Uterus (tissue), 4 donors: Measurements from ENCODE around the gene C1R. TPM values are rescaled to one million over a fixed set of nuclear protein-coding genes. Genes with fewer than 3 reads are reported as not detected.

Experiments
- DNase-seq, 2 donors: peaks; one replicate each; pipeline ENCODE4 v3.0.0-alpha.2; 2019 to 2020
- H3K27ac ChIP-seq, 2 donors: fragments of 200-600 bp; sonication (generic); 1 replicate in 1 of 2; 2 replicates in 1 of 2; pipeline ENCODE4 v1.5.1; 2016 to 2018
- H3K27me3 ChIP-seq, 2 donors: fragments of 200-600 bp; sonication (generic); one replicate each; pipeline ENCODE4 v1.5.1; 2018 to 2019; ENCODE audit warnings: control low read depth in 1 of 2
- H3K36me3 ChIP-seq, 2 donors: fragments of 200-600 bp; sonication (generic); one replicate each; pipeline ENCODE4 v1.5.1; 2019; ENCODE audit warnings: control low read depth in 1 of 2
- H3K4me1 ChIP-seq, 2 donors: fragments of 200-600 bp; sonication (generic); one replicate each; pipeline ENCODE4 v1.5.1; 2018 to 2019; ENCODE audit warnings: control low read depth in 1 of 2
- H3K4me3 ChIP-seq, 2 donors: fragments of 200-600 bp; sonication (generic); 1 replicate in 1 of 2; 2 replicates in 1 of 2; pipeline ENCODE4 v1.5.1; 2018 to 2019; ENCODE audit warnings: mild to moderate bottlenecking in 1 of 2
- H3K9me3 ChIP-seq, 2 donors: fragments of 200-600 bp; sonication (generic); one replicate each; pipeline ENCODE4 v1.5.1; 2019; ENCODE audit warnings: control low read depth in 1 of 2
- POLR2A ChIP-seq, 2 donors: fragments of 450-650 bp; IDR thresholded peaks; one replicate each; pipeline ENCODE4 v1.6.1; 2016; ENCODE audit warnings: antibody characterized with exemption in 2 of 2, mild to moderate bottlenecking in 1 of 2, moderate library complexity in 1 of 2
- intact Hi-C: fragments of 100-400 bp; cut with DNase I; formaldehyde crosslinking; loops from one replicate; pipeline ENCODE4 v1.15.1; 2023; ENCODE audit warnings: low total_unique reads
- total RNA-seq, 4 donors: library from RNA; depleted of rRNA in 3 of 4; stranded (reverse); fragments of >200 nt in 3 of 4; gene quantifications; one replicate each; pipeline versions ENCODE4 v1.1.0 to v1.2.4, GENCODE V29; 2014 to 2023
- TF ChIP-seq, protein P1 (sequence below), 4 experiments: fragments of 200-600 bp in 2 of 4; fragments of 450-650 bp in 2 of 4; sonication (generic) in 2 of 4; IDR thresholded peaks; one replicate each; pipeline ENCODE4 v1.5.1; 2016 to 2019; ENCODE audit warnings: antibody characterized with exemption in 4 of 4, mild to moderate bottlenecking in 2 of 4, moderate library complexity in 1 of 4
- donor health status: DM: yes; HTN: yes; CAD: no.

C1R gene
- total RNA-seq, 4 donors from 2014 or later: 128 to 571 (median 411) TPM

- peak in 1 of 2 donors; percentile 51 for DNase-seq
- TF ChIP-seq, protein P1, sequence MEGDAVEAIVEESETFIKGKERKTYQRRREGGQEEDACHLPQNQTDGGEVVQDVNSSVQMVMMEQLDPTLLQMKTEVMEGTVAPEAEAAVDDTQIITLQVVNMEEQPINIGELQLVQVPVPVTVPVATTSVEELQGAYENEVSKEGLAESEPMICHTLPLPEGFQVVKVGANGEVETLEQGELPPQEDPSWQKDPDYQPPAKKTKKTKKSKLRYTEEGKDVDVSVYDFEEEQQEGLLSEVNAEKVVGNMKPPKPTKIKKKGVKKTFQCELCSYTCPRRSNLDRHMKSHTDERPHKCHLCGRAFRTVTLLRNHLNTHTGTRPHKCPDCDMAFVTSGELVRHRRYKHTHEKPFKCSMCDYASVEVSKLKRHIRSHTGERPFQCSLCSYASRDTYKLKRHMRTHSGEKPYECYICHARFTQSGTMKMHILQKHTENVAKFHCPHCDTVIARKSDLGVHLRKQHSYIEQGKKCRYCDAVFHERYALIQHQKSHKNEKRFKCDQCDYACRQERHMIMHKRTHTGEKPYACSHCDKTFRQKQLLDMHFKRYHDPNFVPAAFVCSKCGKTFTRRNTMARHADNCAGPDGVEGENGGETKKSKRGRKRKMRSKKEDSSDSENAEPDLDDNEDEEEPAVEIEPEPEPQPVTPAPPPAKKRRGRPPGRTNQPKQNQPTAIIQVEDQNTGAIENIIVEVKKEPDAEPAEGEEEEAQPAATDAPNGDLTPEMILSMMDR (IDR thresholded peaks at IDR 0.05): peak; percentile 74 to 84 (median 76)
- no peak for TF ChIP-seq POLR2A (IDR thresholded peaks at IDR 0.05)
- Histone ChIP-seq H3K27ac (peak overlapping the region; percentile 25 to 38), H3K36me3 (no peaks in the 10 kb centered on the region), H3K4me3 (no peak overlapping the region), H3K9me3 (no peaks in the 10 kb centered on the region), H3K4me1 (no peaks in the 10 kb centered on the region), H3K27me3 (no peaks in the 10 kb centered on the region)
- intact Hi-C loops: loop anchor here (10.0 kb wide), 1 partner anchor 169 kb away; the partner anchor contains the start of genes C12orf57 and RNU7-1
These were observed 21.2 kb upstream of the C1R start for GRCh38 chr12:7113389-7113871.

DNA sequence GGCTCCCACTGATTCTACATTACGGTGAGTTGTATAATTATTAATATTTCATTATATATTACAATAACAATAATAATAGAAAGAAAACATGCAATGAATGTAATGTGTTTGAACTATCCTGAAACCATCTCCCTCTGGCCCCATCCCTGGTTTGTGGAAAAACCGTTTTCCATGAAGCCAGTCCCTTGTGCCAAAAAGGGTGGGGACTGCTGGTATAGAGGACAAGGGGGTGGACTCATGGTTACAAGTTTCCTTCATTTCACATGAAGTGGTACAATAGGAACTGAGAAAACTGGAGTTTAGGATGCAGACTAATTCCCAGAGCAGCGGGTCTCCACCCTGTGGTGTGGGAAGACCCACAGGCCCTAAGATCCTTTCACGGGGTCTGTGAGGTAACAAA, 19.8 kb upstream of the C1R start:
- H3K27ac ChIP-seq: no peak overlapping the region
- DNase-seq: no peak
- intact Hi-C loops: loop anchor here (10.0 kb wide), 1 partner anchor 167 kb away; the partner anchor contains the start of genes C12orf57 and RNU7-1
- H3K4me3 ChIP-seq: no peak overlapping the region
- peaks cover 0 to 3% of the 10 kb centered on the region in 2 donors for H3K4me1 ChIP-seq
- no peaks in the 10 kb centered on the region for H3K27me3 ChIP-seq
- H3K36me3 ChIP-seq: no peaks in the 10 kb centered on the region
- TF ChIP-seq, protein P1 (IDR thresholded peaks at IDR 0.05): no peak
- no peak for TF ChIP-seq POLR2A (IDR thresholded peaks at IDR 0.05)
- no peaks in the 10 kb centered on the region for H3K9me3 ChIP-seq

- H3K4me1 ChIP-seq: peaks cover 0 to 3% of the 10 kb centered on the region in 2 donors
- intact Hi-C loops: loop anchor here (10.0 kb wide), 1 partner anchor 166 kb away; the partner anchor contains the start of genes C12orf57 and RNU7-1
- no peak for DNase-seq
- no peak overlapping the region for H3K4me3 ChIP-seq
- no peaks in the 10 kb centered on the region for H3K27me3 ChIP-seq
- TF ChIP-seq, protein P1 (IDR thresholded peaks at IDR 0.05): no peak
- TF ChIP-seq POLR2A (IDR thresholded peaks at IDR 0.05): no peak
- H3K36me3 ChIP-seq: no peaks in the 10 kb centered on the region
- H3K27ac ChIP-seq: no peak overlapping the region
- no peaks in the 10 kb centered on the region for H3K9me3 ChIP-seq
These were observed 18.4 kb upstream of the C1R start for GRCh38 chr12:7110661-7111060.

DNA sequence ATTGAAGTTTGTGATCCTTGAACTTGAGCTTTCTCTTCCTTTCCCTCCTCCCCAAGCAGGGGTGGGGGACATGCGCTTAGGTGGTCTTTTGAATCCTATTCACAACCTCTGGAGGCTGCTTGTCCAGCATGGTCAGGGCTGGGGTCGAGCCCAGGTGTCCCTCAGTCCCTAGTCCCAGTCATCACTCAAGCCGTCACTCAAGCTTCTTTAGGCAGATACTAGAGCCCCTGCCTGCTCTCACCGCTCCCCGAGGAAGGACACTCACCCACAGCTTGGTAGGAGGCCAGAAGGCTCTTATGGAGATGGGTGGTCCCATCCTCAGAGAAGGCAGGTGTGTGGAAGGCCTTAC, 17.3 kb upstream of the C1R start:
- Histone ChIP-seq H3K9me3 (no peaks in the 10 kb centered on the region), H3K4me3 (peak overlapping the region in 1 of 2 donors; percentile 70), H3K27ac (peak overlapping the region; percentile 96 to 98), H3K4me1 (peaks cover 0 to 3% of the 10 kb centered on the region in 2 donors), H3K27me3 (no peaks in the 10 kb centered on the region), H3K36me3 (no peaks in the 10 kb centered on the region)
- intact Hi-C loops: loop anchor here (5.0 kb wide), 1 partner anchor 47 kb away; the partner anchor contains the start of gene C1S
- no peak for DNase-seq
- TF ChIP-seq POLR2A (IDR thresholded peaks at IDR 0.05): no peak
- TF ChIP-seq, protein P1 (IDR thresholded peaks at IDR 0.05): no peak

- H3K27me3 ChIP-seq: no peaks in the 10 kb centered on the region
These were observed 16.7 kb upstream of the C1R start, which contains the start of gene C1RL for GRCh38 chr12:7108796-7109571. C1RL (minus strand) TSS chr12:7109214; CDS start chr12:7109180, 34 bp downstream.

More at GRCh38 chr12:7108796-7109571, 16.7 kb upstream of the C1R start, which contains the start of gene C1RL:
- peak; percentile 96 to 97 for DNase-seq
- TF ChIP-seq POLR2A (IDR thresholded peaks at IDR 0.05): peak; percentile 28 to 49
- TF ChIP-seq, protein P1 (IDR thresholded peaks at IDR 0.05): peak; percentile 94 to 99 (median 98)
- no peaks in the 10 kb centered on the region for H3K9me3 ChIP-seq
- peak within 1 kb of the TSS; percentile 96 to 98 for H3K27ac ChIP-seq
- H3K36me3 ChIP-seq: no peaks in the 10 kb centered on the region
- peak within 1 kb of the TSS; percentile 63 to 70 for H3K4me3 ChIP-seq
- intact Hi-C loops: loop anchor here (5.0 kb wide), 1 partner anchor 47 kb away; the partner anchor contains the start of gene C1S
- H3K4me1 ChIP-seq: peaks cover 0 to 3% of the 10 kb centered on the region in 2 donors
